ENCODE results near the gene EAF1. TPM values are rescaled to one million over a fixed set of nuclear protein-coding genes. Genes with fewer than 3 reads are reported as not detected.
"Not testable (repeated sequence)": the region's sequence is repeated elsewhere in the genome, so short reads cannot be mapped to it uniquely, and the experiment has no call there.

EAF1 gene
- total and polyA plus RNA-seq, 4 experiments from 2014 or later: 8.9 to 19.7 (median 16.3) TPM

DNA sequence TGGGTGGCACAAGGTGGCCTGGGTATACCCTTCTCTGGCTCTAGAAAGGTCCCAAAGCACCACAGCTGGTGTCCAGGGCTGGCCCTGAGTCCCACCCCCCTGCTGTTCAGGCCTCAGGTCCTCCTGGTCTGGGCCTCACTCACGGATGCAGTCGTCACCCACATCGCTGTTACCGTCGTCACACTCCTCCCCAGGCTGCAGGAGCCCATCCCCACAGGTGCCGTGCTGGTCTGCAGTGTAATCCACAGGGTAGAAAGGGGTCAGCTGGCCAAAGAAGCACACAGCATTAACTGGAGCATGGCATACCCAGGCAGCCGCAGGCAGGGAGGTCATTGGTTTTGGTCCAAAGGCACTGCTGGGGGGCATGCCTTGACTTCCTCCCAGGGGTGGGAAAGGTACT is 28.4 kb downstream of the EAF1 start:
- H3K27ac Mint-ChIP-seq: no peak overlapping the region
- intact Hi-C loops (cut with micrococcal nuclease): no loop called here

DNA sequence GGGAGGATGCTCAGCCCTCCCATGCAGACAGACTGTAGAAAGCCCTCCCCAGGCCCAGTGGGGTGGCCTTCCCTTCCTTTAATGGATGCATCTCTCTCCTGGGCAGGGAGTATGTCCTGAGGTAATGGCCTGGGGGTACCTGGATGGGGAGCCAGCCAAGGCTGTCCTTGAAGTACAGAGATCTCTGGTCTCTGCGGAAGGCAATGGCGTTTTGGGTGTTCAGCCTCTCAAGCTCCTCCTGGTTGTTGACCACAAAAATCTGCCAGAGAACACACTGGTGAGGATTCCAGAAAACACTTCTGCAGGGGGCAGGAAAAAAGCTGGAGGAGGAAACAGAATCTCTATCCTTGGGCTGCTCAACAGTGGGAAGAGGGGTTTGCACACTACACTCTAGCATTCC is 28.9 kb downstream of the EAF1 start:
- POLR2A ChIA-PET (ENCODE audit: partially characterized antibody): no interaction called here
- DNase-seq: no peak

More for the DNA sequence above, 28.4 kb downstream of the EAF1 start:
- ChIA-PET POLR2A (ENCODE audit: partially characterized antibody) (no interaction called here), CTCF (ENCODE audit: partially characterized antibody) (no interaction called here)
- no peaks in the 10 kb centered on the region for H3K36me3 ChIP-seq (ENCODE audit: insufficient read depth, low read length)
- H3K4me3 ChIP-seq (ENCODE audit: low read length in 2 of 2): no peak overlapping the region
- no peaks in the 10 kb centered on the region for H3K9me3 ChIP-seq (ENCODE audit: control insufficient read depth in 1 of 2, low read length in 2 of 2)
- peaks cover 4% of the 10 kb centered on the region for H3K4me1 ChIP-seq (ENCODE audit: insufficient read depth, low read length)
- H3K27me3 ChIP-seq (ENCODE audit: insufficient read depth, low read length): no peaks in the 10 kb centered on the region
- H3K4me1 Mint-ChIP-seq: peaks cover 6 to 11% (median 9%) of the 10 kb centered on the region in 4 donors
- H3K27me3 Mint-ChIP-seq: no peaks in the 10 kb centered on the region
- no peak overlapping the region for H3K27ac ChIP-seq (ENCODE audit: low read depth, low read length)
- peaks cover 7 to 11% of the 10 kb centered on the region in 2 donors for H3K36me3 Mint-ChIP-seq
- DNase-seq: no peak
- H3K4me3 Mint-ChIP-seq: no peak overlapping the region
- no peaks in the 10 kb centered on the region for H3K9me3 Mint-ChIP-seq

DNA sequence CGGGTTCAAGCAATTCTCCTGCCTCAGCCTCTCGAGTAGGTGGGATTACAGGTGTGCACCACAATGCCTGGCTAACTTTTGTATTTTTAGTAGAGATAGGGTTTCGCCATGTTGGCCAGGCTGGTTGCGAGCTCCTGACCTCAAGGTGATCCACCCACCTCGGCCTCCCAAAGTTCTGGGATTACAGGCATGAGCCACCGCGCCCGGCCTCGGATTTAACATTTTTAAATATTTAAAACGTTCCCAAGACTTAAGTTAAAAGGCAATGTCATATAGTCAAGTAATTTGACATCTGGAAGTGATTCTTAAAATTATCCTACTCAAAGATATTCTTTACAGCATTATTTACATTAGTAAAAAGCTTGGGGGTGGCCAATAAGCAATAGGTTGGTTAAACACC is 29.5 kb downstream of the EAF1 start:
- CTCF ChIA-PET (ENCODE audit: partially characterized antibody): interaction anchor here (0.6 kb wide), 1 partner anchor 27 kb away, joined by 3 read pairs; no protein-coding TSS in a partner anchor
- Mint-ChIP-seq H3K4me1 (peaks cover 16 to 21% (median 19%) of the 10 kb centered on the region in 4 donors), H3K27ac (peak overlapping the region in 2 of 7 donors; percentile 4 to 48)
- H3K27me3 ChIP-seq (ENCODE audit: insufficient read depth, low read length); H3K4me3 Mint-ChIP-seq; H3K36me3 ChIP-seq (ENCODE audit: insufficient read depth, low read length); DNase-seq; H3K36me3 Mint-ChIP-seq; intact Hi-C loops (cut with micrococcal nuclease); H3K4me3 ChIP-seq (ENCODE audit: low read length in 2 of 2); H3K9me3 ChIP-seq (ENCODE audit: control insufficient read depth in 1 of 2, low read length in 2 of 2); H3K9me3 Mint-ChIP-seq; POLR2A ChIA-PET (ENCODE audit: partially characterized antibody); H3K27me3 Mint-ChIP-seq; H3K27ac ChIP-seq (ENCODE audit: low read depth, low read length): not testable (repeated sequence)
- H3K4me1 ChIP-seq (ENCODE audit: insufficient read depth, low read length): peaks cover 14% of the 10 kb centered on the region

More for the DNA sequence above, 28.9 kb downstream of the EAF1 start:
- Histone ChIP-seq H3K27me3 (ENCODE audit: insufficient read depth, low read length) (no peaks in the 10 kb centered on the region), H3K36me3 (ENCODE audit: insufficient read depth, low read length) (no peaks in the 10 kb centered on the region), H3K27ac (ENCODE audit: low read depth, low read length) (no peak overlapping the region), H3K9me3 (ENCODE audit: control insufficient read depth in 1 of 2, low read length in 2 of 2) (no peaks in the 10 kb centered on the region), H3K4me1 (ENCODE audit: insufficient read depth, low read length) (peaks cover 9% of the 10 kb centered on the region), H3K4me3 (ENCODE audit: low read length in 2 of 2) (no peak overlapping the region)
- intact Hi-C loops (cut with micrococcal nuclease): no loop called here
- CTCF ChIA-PET (ENCODE audit: partially characterized antibody): no interaction called here
- peaks cover 12 to 17% (median 15%) of the 10 kb centered on the region in 4 donors for H3K4me1 Mint-ChIP-seq
- H3K27me3 Mint-ChIP-seq: no peaks in the 10 kb centered on the region
- no peak overlapping the region for H3K4me3 Mint-ChIP-seq
- no peaks in the 10 kb centered on the region for H3K9me3 Mint-ChIP-seq
- peak overlapping the region in 1 of 7 donors; percentile 4 for H3K27ac Mint-ChIP-seq
- peaks cover 5 to 8% of the 10 kb centered on the region in 2 donors for H3K36me3 Mint-ChIP-seq

DNA sequence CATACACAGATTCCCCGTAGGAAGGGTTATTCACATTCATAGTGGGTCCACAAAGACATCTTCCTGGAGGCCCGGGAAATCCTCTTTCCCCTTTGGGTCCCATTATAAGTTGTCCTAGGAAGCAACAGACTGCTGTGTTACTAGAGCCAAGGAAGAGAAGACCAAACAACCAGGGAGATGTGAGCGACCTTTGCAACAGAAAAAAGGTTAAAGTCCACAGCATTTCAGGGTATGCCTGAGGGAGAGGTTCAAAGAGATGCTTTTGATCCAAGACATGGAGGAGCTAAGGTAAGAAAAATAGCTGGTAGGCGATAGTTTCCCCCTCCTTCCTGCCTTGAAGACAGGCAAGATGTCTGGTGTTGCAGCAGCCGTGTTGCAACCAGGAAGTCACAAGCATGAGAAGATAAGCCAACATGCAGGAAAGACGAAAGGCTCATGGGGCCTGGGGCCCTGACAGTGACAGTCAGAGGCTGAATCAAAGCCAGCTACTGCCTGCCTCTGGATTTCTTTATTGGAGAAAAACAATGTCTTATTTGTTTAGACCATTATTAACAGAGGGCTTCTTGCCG is 30.9 kb downstream of the EAF1 start:
- DNase-seq: no peak
- Mint-ChIP-seq H3K9me3 (no peaks in the 10 kb centered on the region), H3K27ac (peak overlapping the region in 1 of 7 donors; percentile 6), H3K4me3 (no peak overlapping the region), H3K36me3 (peaks cover 5 to 8% of the 10 kb centered on the region in 2 donors), H3K27me3 (no peaks in the 10 kb centered on the region), H3K4me1 (peaks cover 18 to 32% (median 25%) of the 10 kb centered on the region in 4 donors)
- ChIA-PET CTCF (ENCODE audit: partially characterized antibody) (no interaction called here), POLR2A (ENCODE audit: partially characterized antibody) (no interaction called here)
- intact Hi-C loops (cut with micrococcal nuclease): no loop called here
- H3K27me3 ChIP-seq (ENCODE audit: insufficient read depth, low read length): no peaks in the 10 kb centered on the region
- H3K36me3 ChIP-seq (ENCODE audit: insufficient read depth, low read length): no peaks in the 10 kb centered on the region
- no peak overlapping the region for H3K4me3 ChIP-seq (ENCODE audit: low read length in 2 of 2)
- peaks cover 16% of the 10 kb centered on the region for H3K4me1 ChIP-seq (ENCODE audit: insufficient read depth, low read length)
- H3K27ac ChIP-seq (ENCODE audit: low read depth, low read length): no peak overlapping the region
- H3K9me3 ChIP-seq (ENCODE audit: control insufficient read depth in 1 of 2, low read length in 2 of 2): no peaks in the 10 kb centered on the region

DNA sequence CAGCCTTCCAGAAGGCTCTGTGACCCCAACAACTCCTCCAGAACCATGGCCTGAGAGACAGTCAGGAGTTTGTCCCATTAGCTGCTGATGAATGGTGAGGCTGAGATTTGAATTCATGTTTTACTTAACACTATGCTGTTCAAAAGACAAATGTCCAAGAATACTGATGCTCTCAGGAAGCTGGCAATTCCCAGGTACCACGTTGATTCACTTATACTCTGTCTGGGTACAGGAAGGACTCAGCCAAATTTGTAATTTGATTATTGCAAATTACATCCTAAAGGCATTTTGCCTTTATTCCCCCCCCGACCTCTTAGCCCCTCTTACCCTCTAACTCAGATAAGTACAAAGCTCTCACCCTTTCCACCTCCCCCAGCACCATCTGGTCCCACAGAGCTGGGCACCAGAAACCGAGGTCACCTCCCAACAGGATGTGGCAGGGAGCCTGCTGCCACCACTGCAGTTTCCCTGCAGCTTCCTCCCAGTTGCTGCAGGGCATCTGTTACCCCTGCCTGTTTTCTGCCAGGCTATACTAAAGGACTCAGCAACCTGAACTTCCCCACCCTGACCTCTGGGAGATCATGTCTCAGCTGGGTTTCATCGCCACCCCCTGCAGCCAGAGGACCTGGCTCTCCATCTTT is 33.6 kb downstream of the EAF1 start:
- Histone ChIP-seq H3K27ac (ENCODE audit: low read depth, low read length) (no peak overlapping the region), H3K36me3 (ENCODE audit: insufficient read depth, low read length) (no peaks in the 10 kb centered on the region), H3K9me3 (ENCODE audit: control insufficient read depth in 1 of 2, low read length in 2 of 2) (no peaks in the 10 kb centered on the region), H3K4me3 (ENCODE audit: low read length in 2 of 2) (no peak overlapping the region), H3K4me1 (ENCODE audit: insufficient read depth, low read length) (peaks cover 16% of the 10 kb centered on the region), H3K27me3 (ENCODE audit: insufficient read depth, low read length) (no peaks in the 10 kb centered on the region)
- Mint-ChIP-seq H3K36me3 (peaks cover 5 to 11% of the 10 kb centered on the region in 2 donors), H3K4me1 (peaks cover 18 to 37% (median 26%) of the 10 kb centered on the region in 4 donors), H3K27me3 (no peaks in the 10 kb centered on the region), H3K4me3 (peak overlapping the region in 6 of 8 donors; percentile 0 to 57 (median 38)), H3K27ac (peak overlapping the region in 5 of 7 donors; percentile 50 to 92 (median 72)), H3K9me3 (no peaks in the 10 kb centered on the region)
- intact Hi-C loops (cut with micrococcal nuclease): no loop called here
- ChIA-PET POLR2A (ENCODE audit: partially characterized antibody) (no interaction called here), CTCF (ENCODE audit: partially characterized antibody) (interaction anchor here (0.6 to 0.9 kb wide), 2 partner anchors 17 to 98 kb away, joined by 3 read pairs; no protein-coding TSS in a partner anchor)
- DNase-seq: peak in 2 of 5 donors; percentile 9 to 16

DNA sequence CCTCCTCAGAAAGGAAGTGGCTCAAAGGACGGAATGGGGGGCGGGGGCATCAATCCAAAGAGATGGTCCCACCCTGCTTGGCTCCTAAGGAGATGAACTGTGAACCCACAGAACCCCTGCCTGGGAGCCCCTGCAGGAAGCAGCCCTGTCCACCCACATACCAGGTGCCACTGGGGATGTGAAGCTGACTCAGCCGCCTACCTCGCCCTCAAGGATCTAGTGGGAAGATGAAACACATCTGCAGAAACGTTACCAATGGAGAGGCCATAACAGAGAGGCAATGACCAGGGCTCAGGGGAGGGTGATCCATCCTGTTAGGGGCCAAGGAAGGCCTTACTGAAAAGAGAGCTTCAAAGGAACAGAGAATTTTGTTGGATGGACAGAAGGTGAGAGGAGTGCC is 35.1 kb downstream of the EAF1 start:
- H3K4me3 ChIP-seq (ENCODE audit: low read length in 2 of 2): no peak overlapping the region
- H3K27me3 ChIP-seq (ENCODE audit: insufficient read depth, low read length): no peaks in the 10 kb centered on the region
- intact Hi-C loops (cut with micrococcal nuclease): no loop called here
- H3K9me3 Mint-ChIP-seq: no peaks in the 10 kb centered on the region
- H3K9me3 ChIP-seq (ENCODE audit: control insufficient read depth in 1 of 2, low read length in 2 of 2): no peaks in the 10 kb centered on the region
- CTCF ChIA-PET (ENCODE audit: partially characterized antibody): no interaction called here
- H3K4me1 Mint-ChIP-seq: peaks cover 20 to 46% (median 27%) of the 10 kb centered on the region in 4 donors
- H3K36me3 Mint-ChIP-seq: peaks cover 8 to 9% of the 10 kb centered on the region in 2 donors
- peak overlapping the region in 3 of 7 donors; percentile 17 to 76 (median 60) for H3K27ac Mint-ChIP-seq
- H3K4me1 ChIP-seq (ENCODE audit: insufficient read depth, low read length): peaks cover 16% of the 10 kb centered on the region
- H3K4me3 Mint-ChIP-seq: peak overlapping the region in 2 of 8 donors; percentile 38 to 45
- no peak overlapping the region for H3K27ac ChIP-seq (ENCODE audit: low read depth, low read length)
- H3K36me3 ChIP-seq (ENCODE audit: insufficient read depth, low read length): no peaks in the 10 kb centered on the region
- POLR2A ChIA-PET (ENCODE audit: partially characterized antibody): no interaction called here
- no peak for DNase-seq
- no peaks in the 10 kb centered on the region for H3K27me3 Mint-ChIP-seq

DNA sequence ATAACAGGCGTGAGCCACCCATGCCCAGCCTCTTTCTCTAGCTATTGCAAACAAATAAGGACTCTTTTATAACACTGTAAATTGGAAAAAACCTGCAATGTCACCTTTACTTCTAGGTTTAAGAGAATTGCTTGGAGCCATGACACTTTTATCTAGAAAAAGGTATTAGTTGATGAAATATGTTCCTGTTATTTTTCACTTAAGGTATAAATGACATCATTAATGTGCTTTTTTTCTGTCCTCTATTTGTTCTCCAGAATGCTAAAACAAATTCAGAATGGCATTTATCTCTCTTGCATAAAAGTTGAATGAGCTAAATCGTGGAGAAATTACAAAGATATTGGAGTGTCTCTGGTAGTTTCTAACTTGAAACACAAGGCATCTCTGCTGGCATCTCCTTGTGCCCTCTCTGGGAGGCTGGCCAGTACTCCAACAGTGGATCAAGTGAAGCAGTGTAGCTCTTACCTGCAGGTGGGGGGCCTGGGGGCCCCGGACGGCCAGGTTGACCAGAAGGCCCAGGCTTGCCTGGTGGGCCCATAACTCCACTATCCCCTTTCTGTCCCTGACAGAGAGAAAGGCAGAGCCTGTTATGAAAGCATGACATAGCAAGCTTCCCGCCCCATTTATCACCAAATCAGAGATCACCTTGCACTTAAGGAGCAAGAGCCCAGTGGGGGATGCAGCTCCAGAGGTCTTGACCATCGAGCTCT is 38.6 kb downstream of the EAF1 start:
- ChIA-PET POLR2A (ENCODE audit: partially characterized antibody) (no interaction called here), CTCF (ENCODE audit: partially characterized antibody) (no interaction called here)
- intact Hi-C loops (cut with micrococcal nuclease): no loop called here

More for the DNA sequence above, 38.6 kb downstream of the EAF1 start:
- Histone ChIP-seq H3K9me3 (ENCODE audit: control insufficient read depth in 1 of 2, low read length in 2 of 2) (no peaks in the 10 kb centered on the region), H3K4me3 (ENCODE audit: low read length in 2 of 2) (no peak overlapping the region), H3K27ac (ENCODE audit: low read depth, low read length) (no peak overlapping the region), H3K27me3 (ENCODE audit: insufficient read depth, low read length) (no peaks in the 10 kb centered on the region), H3K36me3 (ENCODE audit: insufficient read depth, low read length) (no peaks in the 10 kb centered on the region), H3K4me1 (ENCODE audit: insufficient read depth, low read length) (peaks cover 10% of the 10 kb centered on the region)
- Mint-ChIP-seq H3K36me3 (peaks cover 3 to 10% of the 10 kb centered on the region in 2 donors), H3K27ac (peak overlapping the region in 1 of 7 donors; percentile 15), H3K4me3 (no peak overlapping the region), H3K4me1 (peaks cover 8 to 39% (median 18%) of the 10 kb centered on the region in 4 donors), H3K27me3 (no peaks in the 10 kb centered on the region), H3K9me3 (no peaks in the 10 kb centered on the region)
- DNase-seq: no peak
